Small intestine (tissue), 7 donors: ENCODE results near the gene ARPC1B. TPM values are rescaled to one million over a fixed set of nuclear protein-coding genes. Genes with fewer than 3 reads are reported as not detected.
"Not testable (repeated sequence)": the region's sequence is repeated elsewhere in the genome, so short reads cannot be mapped to it uniquely, and the experiment has no call there.

Experiments used
- DNase-seq, 2 donors: peaks; one replicate each; pipeline versions ENCODE4 v3.0.0 to v3.0.0-alpha.2; 2013
- FAIRE-seq: peaks from 2 replicates; lab custom pipeline; 2012; peaks lifted over from hg19 to GRCh38; lab: Jason Lieb, UNC
- H3K27ac ChIP-seq, 3 donors: one replicate each; pipeline ENCODE4 v1.5.1; 2013; ENCODE audit warnings: low read length in 2 of 3, mild to moderate bottlenecking in 2 of 3, control low read depth in 1 of 3, inconsistent platforms in 1 of 3, low read depth in 1 of 3, moderate library complexity in 1 of 3
- H3K27me3 ChIP-seq, 3 donors: one replicate each; pipeline ENCODE4 v1.6.1; 2013; ENCODE audit warnings: low read length in 3 of 3, inconsistent platforms in 1 of 3; ENCODE audit not compliant: control insufficient read depth in 3 of 3, insufficient read depth in 3 of 3
- H3K36me3 ChIP-seq, 3 donors: one replicate each; pipeline ENCODE4 v1.6.1; 2013; ENCODE audit warnings: low read length in 3 of 3, inconsistent platforms in 1 of 3, low read depth in 1 of 3, mild to moderate bottlenecking in 1 of 3, moderate library complexity in 1 of 3; ENCODE audit not compliant: control insufficient read depth in 3 of 3, insufficient read depth in 2 of 3
- H3K4me1 ChIP-seq, 3 donors: one replicate each; pipeline ENCODE4 v1.6.1; 2013; ENCODE audit warnings: low read length in 2 of 3, inconsistent platforms in 1 of 3, low read depth in 1 of 3, mild to moderate bottlenecking in 1 of 3, moderate library complexity in 1 of 3; ENCODE audit not compliant: control insufficient read depth in 3 of 3, insufficient read depth in 2 of 3
- H3K4me3 ChIP-seq, 3 donors: one replicate each; pipeline ENCODE4 v1.5.1; 2013; ENCODE audit warnings: low read length in 3 of 3, control low read depth in 1 of 3, inconsistent platforms in 1 of 3, low read depth in 1 of 3, mild to moderate bottlenecking in 1 of 3, moderate library complexity in 1 of 3
- H3K9me3 ChIP-seq, 2 donors: one replicate each; pipeline ENCODE4 v1.6.1; 2013; ENCODE audit warnings: low read depth in 1 of 2, low read length in 1 of 2; ENCODE audit not compliant: control insufficient read depth in 2 of 2, insufficient read depth in 1 of 2
- WGBS, 3 donors: extraction: QIAGEN DNeasy Blood & Tissue Kit; methylation state at CpG; one replicate each; pipeline ENCODE4 v1.1.7; 2013; 5-methylcytosine and 5-hydroxymethylcytosine counted together
- polyA plus RNA-seq, 4 donors: library from polyadenylated mRNA; stranded (reverse) in 3 of 4; unstranded in 1 of 4; fragments of 200-250 nt in 3 of 4; fragments of 120-200 nt in 1 of 4; gene quantifications; one replicate each; pipeline versions ENCODE4 v1.2.1 to v1.2.3, GENCODE V29; 2013
- donor health status: healthy with polysubstance abuse.
- donor health status: control.
- donor health status: control.
- donor health status: Bipolar disorder and iron deficiency.
- donor health status: healthy.

ARPC1B gene
- polyA plus RNA-seq, 4 donors, result 77.9 to 358 (median 316) TPM

DNA sequence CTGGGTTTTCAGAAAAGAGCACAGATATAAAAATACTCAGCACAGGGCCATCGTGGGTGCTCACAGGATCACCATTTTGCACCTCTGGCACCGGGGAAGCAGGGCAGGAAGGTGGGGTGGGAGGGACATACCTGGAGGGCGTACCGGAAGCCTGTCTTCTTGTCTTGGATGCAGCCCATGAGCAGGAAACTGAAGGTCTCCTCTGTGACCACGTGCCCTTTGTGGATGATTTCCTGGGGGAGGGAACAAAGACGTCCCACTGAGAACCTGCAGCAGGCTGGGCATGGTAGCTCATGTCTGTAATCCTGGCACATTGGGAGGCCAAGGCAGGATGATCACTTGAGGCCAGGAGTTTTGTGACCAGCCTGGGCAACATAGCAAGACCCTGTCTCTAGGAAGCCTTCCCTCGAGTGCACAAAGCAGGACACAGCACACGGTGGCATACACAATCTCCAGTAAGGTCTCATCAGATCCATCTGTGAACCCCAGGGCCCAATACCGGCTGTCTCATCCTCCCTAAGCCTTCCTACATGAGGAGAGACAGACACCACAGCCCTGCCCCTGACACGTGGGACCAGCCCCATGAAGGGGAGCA is 54.5 kb downstream of the ARPC1B start:
- Histone ChIP-seq H3K27me3 (no peaks in the 10 kb centered on the region), H3K36me3 (peaks cover 6 to 70% (median 14%) of the 10 kb centered on the region in 3 donors), H3K9me3 (peaks cover 0 to 6% of the 10 kb centered on the region in 2 donors), H3K27ac (no peak overlapping the region), H3K4me1 (peaks cover 0 to 23% (median 0%) of the 10 kb centered on the region in 3 donors), H3K4me3 (no peak overlapping the region)
- DNase-seq (no peak), FAIRE-seq (no peak)
- 88 to 90% (median 88%) methylated on average over 10 of the region's 10 CpGs for WGBS, 3 donors

GRCh38 chr7:99429756-99430155 is 55.2 kb downstream of the ARPC1B start:
- Histone ChIP-seq H3K27ac (no peak overlapping the region), H3K36me3 (peaks cover 8 to 70% (median 12%) of the 10 kb centered on the region in 3 donors), H3K27me3 (no peaks in the 10 kb centered on the region), H3K4me1 (peaks cover 0 to 23% (median 0%) of the 10 kb centered on the region in 3 donors), H3K4me3 (no peak overlapping the region), H3K9me3 (peaks cover 0 to 6% of the 10 kb centered on the region in 2 donors)
- DNase-seq (no peak), FAIRE-seq (no peak)
- WGBS, 3 donors, result 93 to 96% (median 96%) methylated on average over 8 of the region's 8 CpGs

DNA sequence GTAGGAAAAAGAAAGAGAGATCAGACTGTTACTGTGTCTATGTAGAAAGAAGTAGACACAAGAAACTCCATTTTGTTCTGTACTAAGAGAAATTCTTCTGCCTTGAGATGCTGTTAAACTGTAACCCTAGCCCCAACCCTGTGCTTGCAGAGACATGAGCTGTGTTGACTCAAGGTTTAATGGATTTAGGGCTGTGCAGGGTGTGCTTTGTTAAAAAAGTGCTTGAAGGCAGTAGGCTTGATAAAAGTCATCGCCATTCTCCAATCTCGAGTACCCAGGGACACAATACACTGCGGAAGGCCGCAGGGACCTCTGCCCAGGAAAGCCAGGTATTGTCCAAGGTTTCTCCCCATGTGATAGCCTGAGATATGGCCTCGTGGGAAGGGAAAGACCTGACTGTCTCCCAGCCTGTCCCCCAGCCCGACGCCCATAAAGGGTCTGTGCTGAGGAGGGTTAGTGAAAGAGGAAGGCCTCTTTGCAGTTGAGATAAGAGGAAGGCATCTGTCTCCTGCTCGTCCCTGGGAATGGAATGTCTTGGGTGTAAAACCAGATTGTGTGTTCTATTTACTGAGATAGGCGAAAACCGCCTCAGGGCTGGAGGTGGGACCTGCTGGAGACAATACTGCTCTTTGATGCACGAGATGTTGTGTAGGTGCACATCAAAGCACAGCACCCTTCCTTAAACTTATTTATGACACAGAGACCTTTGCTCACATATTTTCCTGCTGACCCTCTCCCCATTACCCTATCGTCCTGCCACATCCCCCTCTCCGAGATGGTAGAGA is 57.4 kb downstream of the ARPC1B start:
- H3K9me3 ChIP-seq, H3K27me3 ChIP-seq, H3K4me3 ChIP-seq, FAIRE-seq: not testable (repeated sequence)
- 88 to 89% (median 89%) methylated on average over 13 of the region's 13 CpGs for whole genome bisulfite sequencing, 3 donors
- Histone ChIP-seq H3K36me3 (peaks cover 9 to 69% (median 9%) of the 10 kb centered on the region in 3 donors), H3K4me1 (peaks cover 0 to 23% (median 0%) of the 10 kb centered on the region in 3 donors), H3K27ac (peak overlapping the region in 1 of 3 donors; percentile 61)
- DNase-seq, result peak in 1 of 2 donors; percentile 32

DNA sequence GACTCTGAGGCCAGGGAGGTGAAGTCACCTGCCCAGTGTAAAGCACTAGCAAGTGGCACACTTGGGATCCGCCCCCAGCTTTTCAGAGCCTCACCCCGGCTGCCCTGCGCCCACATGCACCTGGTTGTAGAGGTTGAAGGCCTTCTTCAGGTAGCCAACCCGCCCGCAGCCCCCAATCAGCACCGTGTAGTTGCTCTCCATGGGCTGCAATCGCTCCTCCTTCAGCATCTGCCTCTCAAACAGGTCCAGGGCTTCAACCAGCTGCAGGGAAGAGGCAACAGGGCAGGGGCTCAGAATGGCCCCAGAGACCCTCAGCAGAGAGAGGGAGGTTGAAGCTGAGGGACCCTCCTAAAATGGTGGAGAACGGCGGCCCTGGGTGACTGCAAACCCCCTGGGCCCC is 58.6 kb downstream of the ARPC1B start:
- FAIRE-seq, result no peak

DNA sequence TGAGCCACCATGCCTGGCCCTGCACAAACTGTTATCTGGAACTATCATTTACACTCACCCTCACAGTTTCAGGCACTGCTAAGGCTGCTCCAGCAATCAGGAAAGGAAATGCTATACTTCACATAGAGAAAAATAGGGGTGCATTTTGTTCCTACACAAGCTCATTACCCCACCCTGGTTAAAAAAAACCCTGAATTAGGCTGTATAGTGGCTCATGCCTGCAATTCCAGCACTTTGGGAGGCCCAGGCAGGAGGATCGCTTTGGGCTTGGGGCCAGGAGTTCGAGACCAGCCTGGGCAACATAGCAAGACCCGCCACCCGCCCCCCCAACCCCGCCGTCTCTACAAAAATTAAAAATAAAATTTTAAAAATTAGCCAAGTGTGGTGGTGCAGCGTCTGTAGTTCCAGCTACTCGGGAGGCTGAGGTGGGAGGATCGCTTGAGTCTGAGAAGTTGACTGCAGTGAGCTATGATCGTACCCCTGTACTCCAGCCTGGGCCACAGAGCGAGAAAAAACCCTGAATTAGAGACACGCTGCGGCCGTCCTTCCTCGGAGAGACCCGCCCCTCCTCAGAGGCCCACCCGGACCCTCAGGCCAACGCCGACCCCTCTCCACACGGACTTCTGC is 63.5 kb downstream of the ARPC1B start:
- DNase-seq, result no peak
- WGBS, 3 donors, result 11 to 16% (median 13%) methylated on average over 17 to 20 of the region's 20 CpGs
- H3K4me3 ChIP-seq, result peak overlapping the region; percentile 88 to 100 (median 88)
- no peaks in the 10 kb centered on the region for H3K9me3 ChIP-seq
- H3K36me3 ChIP-seq, result peaks cover 3 to 42% (median 6%) of the 10 kb centered on the region in 3 donors
- FAIRE-seq, result no peak
- H3K4me1 ChIP-seq, result peaks cover 3 to 15% (median 4%) of the 10 kb centered on the region in 3 donors
- peak overlapping the region; percentile 15 to 85 (median 84) for H3K27ac ChIP-seq
- H3K27me3 ChIP-seq, result no peaks in the 10 kb centered on the region

More for the DNA sequence above, 58.6 kb downstream of the ARPC1B start:
- peaks cover 0 to 6% of the 10 kb centered on the region in 2 donors for H3K9me3 ChIP-seq
- WGBS, 3 donors, result 94 to 98% (median 96%) methylated on average over 9 of the region's 9 CpGs
- H3K4me1 ChIP-seq, result peaks cover 0 to 27% (median 0%) of the 10 kb centered on the region in 3 donors
- peaks cover 9 to 70% (median 9%) of the 10 kb centered on the region in 3 donors for H3K36me3 ChIP-seq
- DNase-seq, result no peak
- H3K4me3 ChIP-seq, result no peak overlapping the region
- H3K27ac ChIP-seq, result no peak overlapping the region
- no peaks in the 10 kb centered on the region for H3K27me3 ChIP-seq

GRCh38 chr7:99438573-99439480 is 64.3 kb downstream of the ARPC1B start, which contains the start of the genes CPSF4 and PTCD1:
TSS of gene CPSF4 (plus strand) at chr7:99438943. CDS start at chr7:99439083, 140 bp downstream.
TSS of gene PTCD1 (minus strand) at chr7:99438798. CDS start at chr7:99435242, 3,556 bp downstream.
- no peaks in the 10 kb centered on the region for H3K27me3 ChIP-seq
- peaks cover 3 to 12% (median 4%) of the 10 kb centered on the region in 3 donors for H3K4me1 ChIP-seq
- peak within 1 kb of the TSS; percentile 88 to 100 (median 88) for H3K4me3 ChIP-seq
- 0% methylated on average over 68 to 89 of the region's 89 CpGs for WGBS, 3 donors
- peak; percentile 94 to 98 for DNase-seq
- peak within 1 kb of the TSS; percentile 27 to 85 (median 84) for H3K27ac ChIP-seq
- peaks cover 3 to 40% (median 6%) of the 10 kb centered on the region in 3 donors for H3K36me3 ChIP-seq
- no peak for FAIRE-seq
- no peaks in the 10 kb centered on the region for H3K9me3 ChIP-seq

DNA sequence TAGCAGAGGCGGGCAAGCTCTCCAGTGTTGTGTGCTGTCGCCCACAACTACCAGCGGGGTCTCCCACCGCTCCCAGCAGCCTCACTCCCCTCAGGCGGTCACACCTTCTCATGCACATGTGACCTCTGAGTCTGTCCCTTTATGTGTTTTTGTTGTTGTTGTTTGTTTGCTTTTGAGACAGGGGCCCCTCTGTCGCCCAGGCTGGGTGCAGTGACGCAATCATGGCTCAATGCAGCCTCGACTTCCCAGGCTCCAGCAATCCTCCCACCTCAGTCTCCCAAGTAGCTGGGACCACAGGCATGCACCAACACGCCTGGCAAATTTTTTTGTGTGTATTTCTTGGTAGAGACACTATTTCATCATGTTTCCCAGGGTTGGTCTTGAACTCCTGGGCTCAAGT is 65.7 kb downstream of the ARPC1B start:
- peaks cover 0 to 37% (median 4%) of the 10 kb centered on the region in 3 donors for H3K36me3 ChIP-seq
- H3K9me3 ChIP-seq, result no peaks in the 10 kb centered on the region
- H3K4me1 ChIP-seq, result peaks cover 3 to 12% (median 4%) of the 10 kb centered on the region in 3 donors
- DNase-seq, result no peak
- peak overlapping the region in 2 of 3 donors; percentile 88 to 100 for H3K4me3 ChIP-seq
- no peak for FAIRE-seq
- no peak overlapping the region for H3K27ac ChIP-seq
- no peaks in the 10 kb centered on the region for H3K27me3 ChIP-seq
- WGBS, 3 donors, result 73 to 82% (median 80%) methylated on average over 9 of the region's 9 CpGs
